EH (cell line): ENCODE data around the gene PCSK6.
"Not testable (repeated sequence)": the region's sequence is repeated elsewhere in the genome, so short reads cannot be mapped to it uniquely, and the experiment has no call there.

Source experiments
- DNase-seq: peaks from one replicate; pipeline ENCODE4 v3.0.0-alpha.2; 2015; ENCODE audit warnings: low read depth

Gene PCSK6

GRCh38 chr15:101481917-101482525 lies 7.5 kb downstream of the PCSK6 start:
- DNase-seq = no peak

GRCh38 chr15:101481381-101481705 lies 8.2 kb downstream of the PCSK6 start:
- DNase-seq = no peak

- no peak for DNase-seq
Observed at GRCh38 chr15:101480613-101481380, 8.7 kb downstream of the PCSK6 start.

GRCh38 chr15:101479851-101480612 lies 9.5 kb downstream of the PCSK6 start:
- no peak for DNase-seq

GRCh38 chr15:101479342-101479845 lies 10.1 kb downstream of the PCSK6 start:
- no peak for DNase-seq

- no peak for DNase-seq
Observed at GRCh38 chr15:101478701-101479341, 10.7 kb downstream of the PCSK6 start.

- DNase-seq = no peak
Observed at GRCh38 chr15:101477851-101478362, 11.6 kb downstream of the PCSK6 start.

- no peak for DNase-seq
Observed at GRCh38 chr15:101476756-101477155, 12.8 kb downstream of the PCSK6 start.

GRCh38 chr15:101474983-101475382 lies 14.5 kb downstream of the PCSK6 start:
- no peak for DNase-seq

- no peak for DNase-seq
Observed at GRCh38 chr15:101474233-101474632, 15.3 kb downstream of the PCSK6 start.

- no peak for DNase-seq
Observed at GRCh38 chr15:101472033-101472432, 17.5 kb downstream of the PCSK6 start.

- no peak for DNase-seq
Observed at GRCh38 chr15:101470548-101471239, 18.8 kb downstream of the PCSK6 start.

- no peak for DNase-seq
Observed at GRCh38 chr15:101469520-101470288, 19.8 kb downstream of the PCSK6 start.

- no peak for DNase-seq
Observed at GRCh38 chr15:101466188-101466587, 23.3 kb downstream of the PCSK6 start.

- DNase-seq = no peak
Observed at GRCh38 chr15:101464999-101465669, 24.4 kb downstream of the PCSK6 start.

- DNase-seq = no peak
Observed at GRCh38 chr15:101464256-101464998, 25.1 kb downstream of the PCSK6 start.

GRCh38 chr15:101463696-101464095 lies 25.8 kb downstream of the PCSK6 start:
- not testable (repeated sequence) for DNase-seq

- DNase-seq = no peak
Observed at GRCh38 chr15:101463270-101463669, 26.2 kb downstream of the PCSK6 start.

GRCh38 chr15:101461097-101461496 lies 28.4 kb downstream of the PCSK6 start:
- no peak for DNase-seq
